ENCODE results near the gene NFATC4.
"Not testable (repeated sequence)": the region's sequence is repeated elsewhere in the genome, so short reads cannot be mapped to it uniquely, and the experiment has no call there.

Gene NFATC4

DNA sequence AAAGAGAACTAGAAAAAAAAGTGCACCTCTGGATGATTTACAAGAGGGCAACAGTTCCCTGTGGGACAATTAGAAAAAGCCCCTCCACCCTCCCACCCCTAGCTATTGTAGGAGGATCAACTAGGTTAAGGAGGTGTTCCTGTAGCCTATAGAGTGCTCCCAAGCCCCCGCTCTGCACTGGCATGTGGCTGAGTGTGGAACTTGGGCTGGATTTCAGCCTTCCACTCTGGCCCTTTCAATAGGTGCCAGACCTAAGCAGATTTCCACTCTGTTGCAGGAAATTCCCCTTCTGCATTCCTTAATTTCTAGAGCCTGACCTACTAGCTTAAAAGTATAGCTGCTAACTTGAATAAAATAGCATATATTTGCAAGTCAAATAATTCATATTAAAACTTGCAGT lies 2.8 kb downstream of the NFATC4 start:
- H3K4me3 ChIP-seq (ENCODE audit: low read depth, low read length) = peak overlapping the region; percentile 88
- TF ChIP-seq, protein P1, sequence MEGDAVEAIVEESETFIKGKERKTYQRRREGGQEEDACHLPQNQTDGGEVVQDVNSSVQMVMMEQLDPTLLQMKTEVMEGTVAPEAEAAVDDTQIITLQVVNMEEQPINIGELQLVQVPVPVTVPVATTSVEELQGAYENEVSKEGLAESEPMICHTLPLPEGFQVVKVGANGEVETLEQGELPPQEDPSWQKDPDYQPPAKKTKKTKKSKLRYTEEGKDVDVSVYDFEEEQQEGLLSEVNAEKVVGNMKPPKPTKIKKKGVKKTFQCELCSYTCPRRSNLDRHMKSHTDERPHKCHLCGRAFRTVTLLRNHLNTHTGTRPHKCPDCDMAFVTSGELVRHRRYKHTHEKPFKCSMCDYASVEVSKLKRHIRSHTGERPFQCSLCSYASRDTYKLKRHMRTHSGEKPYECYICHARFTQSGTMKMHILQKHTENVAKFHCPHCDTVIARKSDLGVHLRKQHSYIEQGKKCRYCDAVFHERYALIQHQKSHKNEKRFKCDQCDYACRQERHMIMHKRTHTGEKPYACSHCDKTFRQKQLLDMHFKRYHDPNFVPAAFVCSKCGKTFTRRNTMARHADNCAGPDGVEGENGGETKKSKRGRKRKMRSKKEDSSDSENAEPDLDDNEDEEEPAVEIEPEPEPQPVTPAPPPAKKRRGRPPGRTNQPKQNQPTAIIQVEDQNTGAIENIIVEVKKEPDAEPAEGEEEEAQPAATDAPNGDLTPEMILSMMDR (IDR thresholded peaks at IDR 0.05; ENCODE audit: insufficient read depth, low read length, missing control alignments) = no peak
- POLR2A ChIA-PET = interaction anchor here (2.0 to 4.6 kb wide), 3 partner anchors 8 to 61 kb away, joined by 5 to 26 read pairs (median 8); no protein-coding TSS in a partner anchor
- no peak for DNase-seq (ENCODE audit: low read depth, low spot score)
- CTCF ChIA-PET = interaction anchor here (0.6 to 6.2 kb wide), 10 partner anchors 8 to 66 kb away, joined by 3 to 46 read pairs (median 5); partner anchors contain the start of genes CIDEB and LTB4R2

DNA sequence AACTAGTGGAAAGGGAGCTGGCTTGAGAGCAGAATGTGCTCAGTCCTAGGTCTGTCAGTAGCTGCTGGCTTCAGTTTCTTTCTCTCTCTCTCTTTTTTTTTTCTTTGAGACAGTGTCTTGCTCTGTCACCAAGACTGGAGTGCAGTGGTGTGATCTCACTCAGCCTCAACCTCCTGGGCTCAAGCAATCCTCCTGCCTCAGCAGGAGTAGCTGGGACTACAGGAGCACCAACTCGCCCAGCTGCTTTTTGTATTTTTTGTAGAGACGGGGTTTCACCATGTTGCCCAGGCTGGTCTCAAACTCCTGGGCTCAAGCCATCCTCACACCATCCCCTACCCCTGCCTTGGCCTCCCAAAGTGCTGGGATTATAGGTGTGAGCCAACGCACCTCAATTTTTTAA lies 3.6 kb downstream of the NFATC4 start:
- CTCF ChIA-PET = interaction anchor here (1.2 to 6.2 kb wide), 6 partner anchors 39 to 65 kb away, joined by 3 to 46 read pairs (median 8); partner anchors contain the start of genes CIDEB and LTB4R2
- not testable (repeated sequence) for DNase-seq (ENCODE audit: low read depth, low spot score)
- POLR2A ChIA-PET = interaction anchor here (2.0 to 4.6 kb wide), 3 partner anchors 8 to 60 kb away, joined by 5 to 26 read pairs (median 8); no protein-coding TSS in a partner anchor
- H3K4me3 ChIP-seq (ENCODE audit: low read depth, low read length) = peak overlapping the region; percentile 32; the same call in 1 of the 2 replicates

DNA sequence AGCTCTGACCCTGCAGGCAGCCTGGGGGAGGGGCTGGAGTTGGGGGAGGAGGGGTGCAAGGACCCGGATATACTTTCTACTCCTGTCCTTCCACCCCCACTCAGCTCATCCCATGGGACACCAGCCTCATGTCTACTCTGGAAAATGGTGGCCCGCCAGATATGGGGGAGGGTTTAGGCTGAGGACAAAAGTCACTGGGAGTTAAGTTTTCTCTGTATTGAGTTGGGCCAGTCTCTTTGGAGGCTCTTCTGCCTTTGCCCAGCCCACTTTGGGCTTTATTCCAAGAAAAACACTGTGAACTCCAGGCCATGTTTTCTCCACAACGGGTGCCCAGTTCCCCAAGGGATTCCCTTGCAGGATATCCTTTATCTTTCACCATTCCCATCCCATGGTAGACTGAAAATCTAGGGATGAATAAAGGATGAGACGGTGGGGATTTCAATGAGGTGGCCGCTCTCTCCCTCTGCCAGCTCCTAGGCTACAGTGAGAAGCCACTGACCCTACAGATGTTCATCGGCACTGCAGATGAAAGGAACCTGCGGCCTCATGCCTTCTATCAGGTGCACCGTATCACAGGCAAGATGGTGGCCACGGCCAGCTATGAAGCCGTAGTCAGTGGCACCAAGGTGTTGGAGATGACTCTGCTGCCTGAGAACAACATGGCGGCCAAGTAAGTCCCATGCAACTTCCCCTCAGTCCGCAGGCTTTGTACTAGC lies 4.9 kb downstream of the NFATC4 start:
- ChIA-PET CTCF (interaction anchor here (1.2 to 6.2 kb wide), 10 partner anchors 11 to 64 kb away, joined by 3 to 46 read pairs (median 4); partner anchors contain the start of genes CIDEB and LTB4R2), POLR2A (interaction anchor here (4.6 kb wide), 1 partner anchor 9 kb away, joined by 26 read pairs; no protein-coding TSS in a partner anchor)
- no peak overlapping the region for H3K4me3 ChIP-seq (ENCODE audit: low read depth, low read length)
- TF ChIP-seq, protein P1 (IDR thresholded peaks at IDR 0.05; ENCODE audit: insufficient read depth, low read length, missing control alignments) = no peak
- DNase-seq (ENCODE audit: low read depth, low spot score) = no peak

DNA sequence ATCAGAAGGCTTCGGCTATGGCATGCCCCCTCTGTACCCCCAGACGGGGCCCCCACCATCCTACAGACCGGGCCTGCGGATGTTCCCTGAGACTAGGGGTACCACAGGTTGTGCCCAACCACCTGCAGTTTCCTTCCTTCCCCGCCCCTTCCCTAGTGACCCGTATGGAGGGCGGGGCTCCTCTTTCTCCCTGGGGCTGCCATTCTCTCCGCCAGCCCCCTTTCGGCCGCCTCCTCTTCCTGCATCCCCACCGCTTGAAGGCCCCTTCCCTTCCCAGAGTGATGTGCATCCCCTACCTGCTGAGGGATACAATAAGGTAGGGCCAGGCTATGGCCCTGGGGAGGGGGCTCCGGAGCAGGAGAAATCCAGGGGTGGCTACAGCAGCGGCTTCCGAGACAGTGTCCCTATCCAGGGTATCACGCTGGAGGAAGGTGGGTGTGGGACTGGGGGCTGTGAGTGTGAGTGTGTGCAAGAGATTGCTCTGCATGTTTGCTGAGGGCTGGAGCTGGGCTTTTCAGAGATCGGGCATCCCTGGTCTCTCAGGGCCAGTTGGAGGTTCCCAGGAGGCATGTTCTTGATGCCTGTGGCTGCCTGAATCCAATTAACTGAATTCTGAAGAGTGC lies 8.6 kb downstream of the NFATC4 start:
- CTCF ChIA-PET = interaction anchor here (1.1 to 6.3 kb wide), 5 partner anchors 11 to 56 kb away, joined by 3 to 27 read pairs (median 6); partner anchors contain the start of gene NYNRIN
- POLR2A ChIA-PET = interaction anchor here (0.8 kb wide), 1 partner anchor 36 kb away, joined by 3 read pairs; the partner anchor contains the start of gene RIPK3
- TF ChIP-seq, protein P1 (IDR thresholded peaks at IDR 0.05; ENCODE audit: insufficient read depth, low read length, missing control alignments) = no peak
- no peak overlapping the region for H3K4me3 ChIP-seq (ENCODE audit: low read depth, low read length)
- DNase-seq (ENCODE audit: low read depth, low spot score) = no peak

DNA sequence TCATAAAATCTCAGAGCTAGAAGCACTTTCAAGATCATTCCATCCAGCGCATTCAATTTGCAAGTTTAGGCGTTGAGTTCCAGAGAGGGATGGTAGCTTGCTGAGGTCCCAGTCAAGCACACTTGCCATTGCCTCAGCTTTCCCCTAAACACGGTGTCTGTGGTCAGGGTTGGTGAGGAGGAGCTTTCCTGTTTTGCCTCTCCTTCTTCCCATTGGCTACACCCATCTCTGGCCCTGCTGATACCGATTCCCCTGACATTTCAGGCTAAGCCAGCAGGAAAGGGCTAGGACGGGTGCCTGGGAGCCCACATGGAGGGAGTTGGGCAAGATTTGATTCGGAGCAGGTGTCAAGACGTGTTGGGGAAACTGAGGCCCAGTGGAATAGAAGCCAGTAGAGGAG lies 9.1 kb downstream of the NFATC4 start:
- ChIA-PET POLR2A (interaction anchor here (0.8 kb wide), 1 partner anchor 37 kb away, joined by 3 read pairs; the partner anchor contains the start of gene RIPK3), CTCF (interaction anchor here (1.1 to 6.3 kb wide), 5 partner anchors 11 to 56 kb away, joined by 3 to 27 read pairs (median 6); partner anchors contain the start of gene NYNRIN)
- no peak for DNase-seq (ENCODE audit: low read depth, low spot score)

DNA sequence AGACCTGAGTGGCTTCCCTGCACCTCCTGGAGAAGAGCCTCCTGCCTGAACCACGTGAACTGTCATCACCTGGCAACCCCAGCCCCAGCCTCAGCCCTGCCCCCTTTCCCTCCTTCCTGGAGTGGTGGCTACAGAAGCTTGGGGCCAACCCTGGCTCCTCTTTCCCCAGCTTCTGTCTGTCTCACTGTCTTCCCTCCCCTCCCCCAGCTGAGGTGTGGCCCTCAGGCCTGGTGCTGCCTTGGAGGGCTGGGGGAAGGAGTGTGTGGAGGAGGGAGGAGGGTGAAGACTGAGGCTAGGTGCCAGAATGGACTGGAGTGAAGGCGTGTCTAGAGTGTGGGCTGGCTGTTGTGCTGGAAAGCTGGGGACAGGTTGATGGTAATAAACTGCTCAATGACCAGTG lies 9.7 kb downstream of the NFATC4 start:
- TF ChIP-seq, protein P1 (IDR thresholded peaks at IDR 0.05; ENCODE audit: insufficient read depth, low read length, missing control alignments) = no peak
- H3K4me3 ChIP-seq (ENCODE audit: low read depth, low read length) = no peak overlapping the region
- DNase-seq (ENCODE audit: low read depth, low spot score) = no peak
- CTCF ChIA-PET = interaction anchor here (1.1 to 6.3 kb wide), 9 partner anchors 12 to 69 kb away, joined by 4 to 27 read pairs (median 7); partner anchors contain the start of gene CIDEB
- POLR2A ChIA-PET = interaction anchor here (2.4 kb wide), 1 partner anchor 16 kb away, joined by 6 read pairs; no protein-coding TSS in a partner anchor

More for the DNA sequence above, 9.1 kb downstream of the NFATC4 start:
- TF ChIP-seq, protein P1 (IDR thresholded peaks at IDR 0.05; ENCODE audit: insufficient read depth, low read length, missing control alignments) = no peak
- no peak overlapping the region for H3K4me3 ChIP-seq (ENCODE audit: low read depth, low read length)

Measured in AG04449 (cell line).